Mucosa of descending colon (tissue), 3 donors: ENCODE measurements around the gene CFAP68. TPM values are rescaled to one million over a fixed set of nuclear protein-coding genes. Genes with fewer than 3 reads are reported as not detected.

Source experiments
- ATAC-seq: fragments of 200-7000 bp; cut with Tn5 transposase; one replicate; pipeline ENCODE4 v1.9.1; 2020; ENCODE audit warnings: mild to moderate bottlenecking, moderate library complexity
- DNase-seq, 3 donors: peaks; one replicate each; pipeline ENCODE4 v3.0.0-alpha.2; 2020
- H3K36me3 ChIP-seq: fragments of 200-600 bp; one replicate; pipeline ENCODE4 v1.8.0; 2021; ENCODE audit warnings: low read depth, mild to moderate bottlenecking
- H3K4me1 ChIP-seq: fragments of 200-600 bp; one replicate; pipeline ENCODE4 v1.8.0; 2021; ENCODE audit warnings: low read depth, mild to moderate bottlenecking
- H3K4me3 ChIP-seq: fragments of 200-600 bp; one replicate; pipeline ENCODE4 v1.8.0; 2021; ENCODE audit warnings: mild to moderate bottlenecking
- H3K9me3 ChIP-seq: fragments of 200-600 bp; one replicate; pipeline ENCODE4 v1.8.0; 2021; ENCODE audit warnings: mild to moderate bottlenecking
- CTCF ChIP-seq: fragments of 200-600 bp; IDR thresholded peaks from one replicate; pipeline ENCODE4 v1.8.0; 2022; ENCODE audit warnings: antibody characterized with exemption, mild to moderate bottlenecking
- intact Hi-C, 2 donors: fragments of 100-400 bp; cut with DNase I in 1 of 2; cut with micrococcal nuclease in 1 of 2; formaldehyde crosslinking; loops; one replicate each; pipeline versions ENCODE4 v1.11.0 to v1.11.1; 2022; cut with DNase I, micrococcal nuclease
- total RNA-seq, 3 donors: library from RNA; stranded (reverse); fragmentation: NEBNext Ultra II Directional in 2 of 3; extraction: Animal tissue kit (Norgen Biotek cat#: 25700) in 2 of 3; gene quantifications; one replicate each; pipeline versions ENCODE4 v1.2.1 to v1.2.4, GENCODE V29; 2021 to 2023
- donor health status: DM: no; HTN: no; CAD: no; lungs with moderate emphysema.
- donor health status: DM: no; HTN: no; CAD: no.
- donor health status: DM: no; HTN: yes; CAD: no.

CFAP68 gene
- total RNA-seq, 3 donors from 2014 or later, result 12.2 to 26.4 (median 19.1) TPM

- no peak for TF ChIP-seq CTCF
- H3K4me1 ChIP-seq, result peaks cover 11% of the 10 kb centered on the region
- no peaks in the 10 kb centered on the region for H3K36me3 ChIP-seq
- ATAC-seq (peak; percentile 16), DNase-seq (no peak)
- intact Hi-C loops, result no loop called here
- H3K4me3 ChIP-seq, result no peak overlapping the region
- H3K9me3 ChIP-seq, result no peaks in the 10 kb centered on the region
Observed at GRCh38 chr11:111870522-111870885, 8.8 kb upstream of the CFAP68 start.

- intact Hi-C loops, result no loop called here
- H3K4me1 ChIP-seq, result peaks cover 11% of the 10 kb centered on the region
- H3K9me3 ChIP-seq, result no peaks in the 10 kb centered on the region
- no peak for TF ChIP-seq CTCF
- peak within 1 kb of the TSS; percentile 88 for H3K4me3 ChIP-seq
- ATAC-seq (peak; percentile 92), DNase-seq (peak; percentile 83 to 92 (median 90))
- no peaks in the 10 kb centered on the region for H3K36me3 ChIP-seq
Observed at GRCh38 chr11:111870886-111871692, 8.3 kb upstream of the CFAP68 start, which contains the start of gene ALG9. Gene ALG9 (minus strand): TSS chr11:111871581. CDS start chr11:111871482, 99 bp downstream.

GRCh38 chr11:111871693-111872161, 7.6 kb upstream of the CFAP68 start:
- DNase-seq (no peak), ATAC-seq (no peak)
- no peak for TF ChIP-seq CTCF
- H3K9me3 ChIP-seq, result no peaks in the 10 kb centered on the region
- peak overlapping the region; percentile 88 for H3K4me3 ChIP-seq
- peaks cover 11% of the 10 kb centered on the region for H3K4me1 ChIP-seq
- intact Hi-C loops, result no loop called here
- no peaks in the 10 kb centered on the region for H3K36me3 ChIP-seq

- no peak for DNase-seq
- H3K36me3 ChIP-seq, result no peaks in the 10 kb centered on the region
- TF ChIP-seq CTCF, result no peak
- peak; percentile 6 for ATAC-seq
- no peaks in the 10 kb centered on the region for H3K9me3 ChIP-seq
- peak overlapping the region; percentile 10 for H3K4me3 ChIP-seq
- intact Hi-C loops, result no loop called here
- H3K4me1 ChIP-seq, result no peaks in the 10 kb centered on the region
Observed at GRCh38 chr11:111878385-111878848, 924 bp upstream of the CFAP68 start.

- TF ChIP-seq CTCF, result no peak
- no peaks in the 10 kb centered on the region for H3K36me3 ChIP-seq
- H3K4me3 ChIP-seq, result no peak overlapping the region
- ATAC-seq (no peak), DNase-seq (no peak)
- H3K9me3 ChIP-seq, result no peaks in the 10 kb centered on the region
- no peaks in the 10 kb centered on the region for H3K4me1 ChIP-seq
- intact Hi-C loops, result no loop called here
Observed at GRCh38 chr11:111879637-111879960, 258 bp downstream of the CFAP68 start.
